A549 (cell line): Measurements from ENCODE around the gene MS4A6A. TPM values are rescaled to one million over a fixed set of nuclear protein-coding genes. Genes with fewer than 3 reads are reported as not detected.

ENCODE experiments used
- ATAC-seq, 2 experiments: fragments of 200-7000 bp in 1 of 2; fragments of >200 bp in 1 of 2; cut with Nextera tagmentation in 1 of 2; cut with Tn5 transposase in 1 of 2; 3 replicates each; pipeline versions ENCODE4 v1.8.0 to v1.9.1; 2018 to 2020; ENCODE audit warnings: mild to moderate bottlenecking in 1 of 2, moderate library complexity in 1 of 2
- CTCF ChIA-PET: fragments of 300-600 bp; sonication (Branson Sonifier 250); formaldehyde crosslinking; extraction: SDS; loops from one replicate; lab custom pipeline; 2021; ENCODE audit warnings: antibody characterized with exemption, inconsistent platforms; lab: Yijun Ruan, JAX
- POLR2A ChIA-PET: fragments of 350-600 bp; formaldehyde crosslinking; extraction: SDS; loops from one replicate; lab custom pipeline; 2021; ENCODE audit warnings: antibody characterized with exemption, inconsistent platforms; lab: Yijun Ruan, JAX
- DNase-seq, 2 experiments: peaks; one replicate each; pipeline versions ENCODE4 v3.0.0 to v3.0.0-alpha.2; 2011 to 2016; ENCODE audit warnings: low read depth in 1 of 2, low spot score in 1 of 2
- FAIRE-seq: peaks from 2 replicates; lab custom pipeline; 2011; peaks lifted over from hg19 to GRCh38; lab: Jason Lieb, UNC
- H3K27ac ChIP-seq, 2 experiments: fragments of >200 bp; sonication (Bioruptor Twin); formaldehyde crosslinking; 3 replicates each; pipeline ENCODE4 v1.5.1; 2016 to 2017
- H3K4me1 ChIP-seq: fragments of >200 bp; sonication (Bioruptor Twin); formaldehyde crosslinking; 3 replicates; pipeline ENCODE4 v1.6.1; 2016
- H3K4me2 ChIP-seq: fragments of >200 bp; sonication (Bioruptor Twin); formaldehyde crosslinking; 3 replicates; pipeline ENCODE4 v1.6.1; 2016
- H3K4me3 ChIP-seq: fragments of >200 bp; sonication (Bioruptor Twin); formaldehyde crosslinking; 3 replicates; pipeline ENCODE4 v1.5.1; 2016
- H3K9me3 ChIP-seq: fragments of >200 bp; sonication (Bioruptor Twin); formaldehyde crosslinking; 3 replicates; pipeline ENCODE4 v1.6.1; 2016
- BHLHE40 ChIP-seq: IDR thresholded peaks from 2 replicates; pipeline ENCODE4 v1.6.1; 2012; ENCODE audit warnings: low read depth, low read length, inconsistent platforms
- CBX2 ChIP-seq: fragments of 200-600 bp; sonication (generic); IDR thresholded peaks from 2 replicates; pipeline ENCODE4 v1.6.1; 2016; ENCODE audit warnings: low read depth, mild to moderate bottlenecking, borderline replicate concordance
- E2F6 ChIP-seq: IDR thresholded peaks from 2 replicates; pipeline ENCODE4 v1.6.1; 2012; ENCODE audit warnings: low read depth, borderline replicate concordance
- EP300 ChIP-seq, 2 experiments: fragments of >200 bp; sonication (Bioruptor Twin); formaldehyde crosslinking; IDR thresholded peaks; 2 replicates in 1 of 2; 3 replicates in 1 of 2; pipeline ENCODE4 v1.6.1; 2016 to 2017
- ESRRA ChIP-seq: fragments of 150-350 bp; IDR thresholded peaks from 2 replicates; pipeline ENCODE4 v1.6.1; 2014; ENCODE audit warnings: mild to moderate bottlenecking, low read length, borderline replicate concordance
- FOSB ChIP-seq: fragments of 250-450 bp; sonication (Bioruptor Pico); IDR thresholded peaks from 2 replicates; pipeline ENCODE4 v1.5.0; 2020; ENCODE audit warnings: mild to moderate bottlenecking, moderate library complexity
- GATA3 ChIP-seq: IDR thresholded peaks from 2 replicates; pipeline ENCODE4 v1.6.1; 2012; ENCODE audit warnings: borderline replicate concordance
- HDAC2 ChIP-seq: fragments of 200-600 bp; sonication (generic); IDR thresholded peaks from 2 replicates; pipeline ENCODE4 v1.6.1; 2016
- HES2 ChIP-seq: fragments of >200 bp; sonication (Bioruptor Twin); formaldehyde crosslinking; IDR thresholded peaks from 2 replicates; pipeline ENCODE4 v1.6.1; 2016
- HEYL ChIP-seq: fragments of 250-450 bp; sonication (Bioruptor Pico); IDR thresholded peaks from 2 replicates; pipeline ENCODE4 v1.8.0; 2021; ENCODE audit warnings: mild to moderate bottlenecking, moderate library complexity
- HMGXB4 ChIP-seq: fragments of 250-450 bp; sonication (Bioruptor Pico); IDR thresholded peaks from 2 replicates; pipeline ENCODE4 v1.5.0; 2021; ENCODE audit warnings: mild to moderate bottlenecking, moderate library complexity, borderline replicate concordance
- HOXB13 ChIP-seq: fragments of 250-450 bp; sonication (Bioruptor Pico); IDR thresholded peaks from 2 replicates; pipeline ENCODE4 v1.5.0; 2020; ENCODE audit warnings: low read depth, mild to moderate bottlenecking, moderate library complexity
- KDM5A ChIP-seq: fragments of 200-600 bp; sonication (generic); IDR thresholded peaks from 2 replicates; pipeline ENCODE4 v1.6.1; 2016; ENCODE audit warnings: antibody characterized with exemption, mild to moderate bottlenecking
- MAX ChIP-seq: IDR thresholded peaks from 2 replicates; pipeline ENCODE4 v1.6.1; 2012
- MAZ ChIP-seq: fragments of 150-350 bp; IDR thresholded peaks from 2 replicates; pipeline ENCODE4 v1.6.1; 2014; ENCODE audit warnings: antibody characterized with exemption, low read depth, low read length, borderline replicate concordance
- MYC ChIP-seq: IDR thresholded peaks from 2 replicates; pipeline ENCODE4 v1.6.1; 2012; ENCODE audit warnings: mild to moderate bottlenecking, inconsistent platforms, low read length, improper control_type of control experiment, borderline replicate concordance
- NPAS2 ChIP-seq: fragments of 250-450 bp; sonication (Bioruptor Pico); IDR thresholded peaks from 2 replicates; pipeline ENCODE4 v1.8.0; 2022; ENCODE audit warnings: mild to moderate bottlenecking, moderate library complexity, borderline replicate concordance
- NR3C1 ChIP-seq: fragments of >200 bp; sonication (Bioruptor Twin); formaldehyde crosslinking; IDR thresholded peaks from 3 replicates; pipeline ENCODE4 v1.6.1; 2017
- PBX3 ChIP-seq: IDR thresholded peaks from 2 replicates; pipeline ENCODE4 v1.6.1; 2012
- RAD21 ChIP-seq, 2 experiments: fragments of >200 bp in 1 of 2; sonication (Bioruptor Twin) in 1 of 2; formaldehyde crosslinking in 1 of 2; IDR thresholded peaks in 1 of 2; conservative IDR thresholded peaks in 1 of 2; 2 replicates in 1 of 2; 3 replicates in 1 of 2; pipeline ENCODE4 v1.6.1; 2012 to 2018; ENCODE audit warnings: inconsistent platforms in 1 of 2
- RCOR1 ChIP-seq: fragments of 150-350 bp; IDR thresholded peaks from 2 replicates; pipeline ENCODE4 v1.6.1; 2014; ENCODE audit warnings: antibody characterized with exemption, low read length, low read depth
- TFCP2L1 ChIP-seq: fragments of 250-450 bp; sonication (Bioruptor Pico); IDR thresholded peaks from 2 replicates; pipeline ENCODE4 v1.5.0; 2021; ENCODE audit warnings: mild to moderate bottlenecking
- TP53 ChIP-seq: fragments of 250-450 bp; sonication (Bioruptor Pico); IDR thresholded peaks from 2 replicates; pipeline ENCODE4 v1.5.0; 2021; ENCODE audit warnings: mild to moderate bottlenecking, moderate library complexity
- ZC3H11A ChIP-seq: fragments of 450-650 bp; IDR thresholded peaks from 2 replicates; pipeline ENCODE4 v1.6.1; 2014; ENCODE audit warnings: antibody characterized with exemption, mild to moderate bottlenecking
- ZNF302 ChIP-seq: fragments of 250-450 bp; sonication (Bioruptor Pico); IDR thresholded peaks from 2 replicates; pipeline ENCODE4 v1.9.0; 2021; ENCODE audit warnings: inconsistent platforms, mild to moderate bottlenecking, moderate library complexity
- ZSCAN20 ChIP-seq: fragments of 250-450 bp; sonication (Bioruptor Pico); IDR thresholded peaks from 2 replicates; pipeline ENCODE4 v1.8.0; 2022; ENCODE audit warnings: mild to moderate bottlenecking, moderate library complexity
- WGBS: methylation state at CpG from one replicate; pipeline ENCODE4 v1.1.6; 2017; ENCODE audit errors: missing lambda C conversion rate; 5-methylcytosine and 5-hydroxymethylcytosine counted together
- polyA plus RNA-seq, 4 experiments: library from polyadenylated mRNA; depleted of rRNA in 3 of 4; stranded (reverse); fragments of >200 nt; fragmentation: RNase III in 1 of 4; extraction: RNeasy Plus Mini Kit Qiagen cat#74134 plus additional on column Dnase treatment in 1 of 4; gene quantifications; 2 replicates in 3 of 4; 3 replicates in 1 of 4; pipeline ENCODE4 v1.2.3, GENCODE V29; 2011 to 2017

The MS4A6A gene
- polyA plus RNA-seq, 2 of the 4 experiments (the other 2 are of a cell fraction) = not detected

GRCh38 chr11:60230681-60231080, 47.8 kb upstream of the MS4A6A start (continued):
- no peak for TF ChIP-seq HMGXB4

- H3K4me3 ChIP-seq = no peak overlapping the region
- CTCF ChIA-PET = no interaction called here
- POLR2A ChIA-PET = no interaction called here
- FAIRE-seq (no peak), ATAC-seq (no peak), DNase-seq (no peak)
- no peaks in the 10 kb centered on the region for H3K9me3 ChIP-seq
- H3K4me2 ChIP-seq = no peak overlapping the region
- no peaks in the 10 kb centered on the region for H3K4me1 ChIP-seq
- no peak overlapping the region for H3K27ac ChIP-seq
- TF ChIP-seq ESRRA = no peak
- TF ChIP-seq TP53 (CRISPR knock-in tag) = no peak
- TF ChIP-seq MAZ = no peak
- no peak for TF ChIP-seq HMGXB4
- WGBS = 2% methylated on average over 4 of the region's 4 CpGs
Measured at GRCh38 chr11:60222141-60222540, 39.3 kb upstream of the MS4A6A start.

- CTCF ChIA-PET = no interaction called here
- FAIRE-seq (no peak), ATAC-seq (no peak), DNase-seq (no peak)
- WGBS = 0% methylated on average over 3 of the region's 3 CpGs
- TF ChIP-seq MYC (no peak), CBX2 (no peak), EP300 (IDR thresholded peaks at IDR 0.05) (no peak), MAX (no peak), TP53 (CRISPR knock-in tag) (no peak), HDAC2 (no peak), ZSCAN20 (no peak), HEYL (CRISPR knock-in tag) (no peak), RCOR1 (no peak), FOSB (CRISPR knock-in tag) (no peak)
- H3K4me3 ChIP-seq = no peak overlapping the region
- H3K27ac ChIP-seq = no peak overlapping the region
- POLR2A ChIA-PET = no interaction called here
- no peaks in the 10 kb centered on the region for H3K9me3 ChIP-seq
- H3K4me2 ChIP-seq = no peak overlapping the region
- no peaks in the 10 kb centered on the region for H3K4me1 ChIP-seq
Measured at GRCh38 chr11:60221692-60222091, 38.8 kb upstream of the MS4A6A start.

GRCh38 chr11:60221181-60221580, 38.3 kb upstream of the MS4A6A start:
- CTCF ChIA-PET = no interaction called here
- no peak for ATAC-seq

More at GRCh38 chr11:60221181-60221580, 38.3 kb upstream of the MS4A6A start:
- POLR2A ChIA-PET = no interaction called here
- H3K4me2 ChIP-seq = no peak overlapping the region
- no peak for TF ChIP-seq RAD21 (conservative IDR thresholded peaks at IDR 0.05 in 1 of 2, IDR thresholded peaks at IDR 0.05 in 1 of 2)
- TF ChIP-seq NR3C1 = no peak
- no peak for TF ChIP-seq GATA3
- no peak for TF ChIP-seq ZC3H11A
- TF ChIP-seq ZNF302 (CRISPR knock-in tag) = no peak
- TF ChIP-seq HDAC2 = no peak
- no peak for TF ChIP-seq PBX3
- TF ChIP-seq HOXB13 (CRISPR knock-in tag) = no peak
- no peak for TF ChIP-seq E2F6
- TF ChIP-seq EP300 (IDR thresholded peaks at IDR 0.05) = no peak
- TF ChIP-seq TFCP2L1 (CRISPR knock-in tag) = no peak
- no peak for TF ChIP-seq MAZ
- TF ChIP-seq HES2 = no peak
- TF ChIP-seq KDM5A = no peak
- TF ChIP-seq NPAS2 (CRISPR knock-in tag) = no peak
- no peak for TF ChIP-seq BHLHE40
- H3K9me3 ChIP-seq = no peaks in the 10 kb centered on the region
- DNase-seq (no peak), FAIRE-seq (no peak)
- H3K4me1 ChIP-seq = no peaks in the 10 kb centered on the region
- H3K4me3 ChIP-seq = no peak overlapping the region
- WGBS = 4% methylated on average over 3 of the region's 3 CpGs
- H3K27ac ChIP-seq = no peak overlapping the region
